Loucy (cell line): ENCODE results near the gene TRRAP.

ENCODE experiments used
- H2AFZ ChIP-seq: fragments of 200-600 bp; sonication (generic); 2 replicates; pipeline ENCODE4 v1.6.0; 2016; ENCODE audit warnings: antibody characterized with exemption, mild to moderate bottlenecking, low read length, moderate library complexity
- H3F3A ChIP-seq: fragments of 200-600 bp; 2 replicates; pipeline ENCODE4 v1.6.0; 2016; ENCODE audit warnings: antibody characterized with exemption, low read depth, mild to moderate bottlenecking
- H3K27me3 ChIP-seq: fragments of 200-600 bp; sonication (generic); 2 replicates; pipeline ENCODE4 v1.6.1; 2014; ENCODE audit warnings: low read length, mild to moderate bottlenecking; ENCODE audit not compliant: insufficient read depth, poor library complexity, severe bottlenecking
- H3K36me3 ChIP-seq: fragments of 200-600 bp; sonication (generic); 2 replicates; pipeline ENCODE4 v1.6.1; 2016; ENCODE audit warnings: low read length; ENCODE audit not compliant: insufficient read depth
- H3K4me1 ChIP-seq: fragments of 200-600 bp; sonication (generic); 2 replicates; pipeline ENCODE4 v1.5.1; 2014; ENCODE audit warnings: low read length, mild to moderate bottlenecking; ENCODE audit not compliant: insufficient read depth, poor library complexity, severe bottlenecking
- H3K4me2 ChIP-seq: fragments of 200-600 bp; sonication (generic); 2 replicates; pipeline ENCODE4 v1.6.0; 2014; ENCODE audit warnings: antibody characterized with exemption, low read length, low read depth, mild to moderate bottlenecking; ENCODE audit not compliant: poor library complexity, severe bottlenecking
- H3K4me3 ChIP-seq: fragments of 200-600 bp; sonication (generic); 2 replicates; pipeline ENCODE4 v1.5.1; 2014; ENCODE audit warnings: low read length, mild to moderate bottlenecking, mixed read lengths; ENCODE audit not compliant: poor library complexity, severe bottlenecking
- H3K79me2 ChIP-seq: fragments of 200-600 bp; sonication (generic); 2 replicates; pipeline ENCODE4 v1.6.1; 2014; ENCODE audit warnings: low read length; ENCODE audit not compliant: insufficient read depth
- H3K9ac ChIP-seq: fragments of 200-600 bp; sonication (generic); 2 replicates; pipeline ENCODE4 v1.6.0; 2014; ENCODE audit warnings: mild to moderate bottlenecking, low read depth, low read length, moderate library complexity; ENCODE audit not compliant: poor library complexity, severe bottlenecking
- H3K9me2 ChIP-seq: fragments of 200-600 bp; sonication (generic); replicated peaks from 2 replicates; pipeline ENCODE4 v1.6.1; 2016; ENCODE audit warnings: low read depth, low read length, mixed read lengths
- H3K9me3 ChIP-seq: fragments of 200-600 bp; sonication (generic); 2 replicates; pipeline ENCODE4 v1.6.1; 2014; ENCODE audit warnings: mild to moderate bottlenecking, antibody characterized with exemption, low read length, low read depth; ENCODE audit not compliant: insufficient read depth
- H4K20me1 ChIP-seq: fragments of 200-600 bp; sonication (generic); 2 replicates; pipeline ENCODE4 v1.6.0; 2014; ENCODE audit warnings: antibody characterized with exemption, low read length, mild to moderate bottlenecking; ENCODE audit not compliant: insufficient read depth, poor library complexity, severe bottlenecking
- EZH2phosphoT487 ChIP-seq: fragments of 200-600 bp; IDR thresholded peaks from 2 replicates; pipeline ENCODE4 v1.6.1; 2018; ENCODE audit warnings: antibody characterized with exemption, mild to moderate bottlenecking, moderate library complexity, borderline replicate concordance
- TF ChIP-seq, protein P1 (sequence below): fragments of 200-600 bp; sonication (generic); conservative IDR thresholded peaks from 2 replicates; pipeline ENCODE4 v1.5.1; 2014; ENCODE audit warnings: mild to moderate bottlenecking, antibody characterized with exemption, low read length

Gene TRRAP

DNA sequence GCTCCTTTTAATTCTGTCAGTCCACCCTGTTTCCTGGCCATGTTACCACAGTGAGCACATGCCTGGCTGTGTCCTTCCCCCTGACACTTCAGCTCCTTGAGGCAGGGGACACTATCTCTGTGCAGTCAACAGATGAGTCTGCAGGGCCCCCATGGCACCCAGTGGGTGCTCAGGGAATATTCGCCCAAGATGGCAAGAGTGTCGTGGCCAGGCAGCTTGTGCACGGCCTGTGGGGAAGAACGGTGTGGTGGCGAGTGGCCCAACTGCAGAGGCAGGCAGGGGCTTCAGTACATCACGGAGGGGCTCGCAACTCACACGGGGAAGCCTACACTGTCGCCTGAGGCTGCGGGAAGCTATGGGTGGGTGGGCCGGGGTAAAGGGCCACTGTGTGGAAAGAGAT, 91.1 kb downstream of the TRRAP start:
- Histone ChIP-seq H3K36me3 (peaks cover 95% of the 10 kb centered on the region), H2AFZ (no peak overlapping the region), H3K9me2 (no peaks in the 10 kb centered on the region), H3K27me3 (no peaks in the 10 kb centered on the region), H4K20me1 (no peaks in the 10 kb centered on the region), H3K9me3 (no peaks in the 10 kb centered on the region), H3K4me2 (no peak overlapping the region), H3K79me2 (no peaks in the 10 kb centered on the region), H3F3A (no peaks in the 10 kb centered on the region), H3K4me1 (no peaks in the 10 kb centered on the region), H3K4me3 (no peak overlapping the region), H3K9ac (no peak overlapping the region)
- TF ChIP-seq EZH2phosphoT487, result no peak
- TF ChIP-seq, protein P1, sequence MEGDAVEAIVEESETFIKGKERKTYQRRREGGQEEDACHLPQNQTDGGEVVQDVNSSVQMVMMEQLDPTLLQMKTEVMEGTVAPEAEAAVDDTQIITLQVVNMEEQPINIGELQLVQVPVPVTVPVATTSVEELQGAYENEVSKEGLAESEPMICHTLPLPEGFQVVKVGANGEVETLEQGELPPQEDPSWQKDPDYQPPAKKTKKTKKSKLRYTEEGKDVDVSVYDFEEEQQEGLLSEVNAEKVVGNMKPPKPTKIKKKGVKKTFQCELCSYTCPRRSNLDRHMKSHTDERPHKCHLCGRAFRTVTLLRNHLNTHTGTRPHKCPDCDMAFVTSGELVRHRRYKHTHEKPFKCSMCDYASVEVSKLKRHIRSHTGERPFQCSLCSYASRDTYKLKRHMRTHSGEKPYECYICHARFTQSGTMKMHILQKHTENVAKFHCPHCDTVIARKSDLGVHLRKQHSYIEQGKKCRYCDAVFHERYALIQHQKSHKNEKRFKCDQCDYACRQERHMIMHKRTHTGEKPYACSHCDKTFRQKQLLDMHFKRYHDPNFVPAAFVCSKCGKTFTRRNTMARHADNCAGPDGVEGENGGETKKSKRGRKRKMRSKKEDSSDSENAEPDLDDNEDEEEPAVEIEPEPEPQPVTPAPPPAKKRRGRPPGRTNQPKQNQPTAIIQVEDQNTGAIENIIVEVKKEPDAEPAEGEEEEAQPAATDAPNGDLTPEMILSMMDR, result no peak

DNA sequence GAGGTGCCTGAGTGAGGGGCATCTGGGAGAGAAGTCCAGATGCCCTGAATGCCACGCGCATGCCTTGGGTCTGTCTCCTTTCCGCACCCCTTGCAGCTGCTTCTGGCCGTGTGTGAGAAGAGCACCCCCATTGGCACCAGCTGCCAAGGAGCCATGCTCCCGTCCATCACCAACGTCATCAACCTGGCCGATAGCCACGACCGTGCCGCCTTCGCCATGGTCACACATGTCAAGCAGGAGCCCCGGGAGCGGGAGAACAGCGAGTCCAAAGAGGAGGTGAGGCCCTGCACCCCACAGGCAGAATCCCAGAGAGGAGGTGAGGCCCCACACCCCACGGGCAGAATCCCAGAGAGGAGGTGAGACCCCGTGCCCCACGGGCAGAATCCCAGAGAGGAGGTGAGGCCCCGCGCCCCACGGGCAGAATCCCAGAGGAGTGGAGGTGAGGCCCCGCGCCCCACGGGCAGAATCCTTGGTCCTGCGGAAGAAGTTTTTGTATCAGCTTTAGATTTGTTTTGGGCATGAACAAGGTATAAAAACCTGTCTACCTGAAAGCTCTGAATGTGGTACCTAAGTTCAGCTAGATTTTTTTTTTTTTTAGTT, 91.8 kb downstream of the TRRAP start:
- Histone ChIP-seq H3K27me3 (no peaks in the 10 kb centered on the region), H3K9ac (no peak overlapping the region), H3K9me2 (no peaks in the 10 kb centered on the region), H3K79me2 (no peaks in the 10 kb centered on the region), H3F3A (no peaks in the 10 kb centered on the region), H3K9me3 (no peaks in the 10 kb centered on the region), H3K4me3 (no peak overlapping the region), H3K36me3 (peaks cover 95% of the 10 kb centered on the region), H3K4me2 (no peak overlapping the region), H4K20me1 (no peaks in the 10 kb centered on the region), H3K4me1 (no peaks in the 10 kb centered on the region), H2AFZ (no peak overlapping the region)
- no peak for TF ChIP-seq EZH2phosphoT487
- TF ChIP-seq, protein P1, result no peak

DNA sequence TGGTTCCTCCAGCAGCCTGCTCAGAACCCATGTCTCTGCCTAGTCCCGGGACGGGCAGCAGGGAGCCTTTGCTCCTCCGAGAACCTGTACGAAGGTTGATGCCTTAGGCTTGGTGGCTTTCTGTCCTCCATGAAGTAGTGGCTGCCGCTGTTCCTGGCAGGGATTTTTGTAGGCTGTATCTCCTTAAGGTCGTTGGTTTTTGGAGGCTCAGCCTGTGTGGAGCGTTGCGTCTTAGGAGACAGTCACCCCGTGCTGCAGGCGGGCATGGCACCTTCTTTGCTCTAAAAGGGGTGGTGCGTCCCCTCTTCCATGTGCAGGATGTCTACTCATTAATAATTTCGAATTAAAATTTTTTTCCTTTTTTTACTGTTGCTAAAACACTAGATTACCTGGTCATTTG, 92.5 kb downstream of the TRRAP start:
- Histone ChIP-seq H3F3A (no peaks in the 10 kb centered on the region), H4K20me1 (no peaks in the 10 kb centered on the region)

More for the DNA sequence above, 92.5 kb downstream of the TRRAP start:
- no peak overlapping the region for H3K4me3 ChIP-seq
- H3K79me2 ChIP-seq, result no peaks in the 10 kb centered on the region
- H3K4me2 ChIP-seq, result no peak overlapping the region
- H3K27me3 ChIP-seq, result no peaks in the 10 kb centered on the region
- TF ChIP-seq, protein P1, result no peak
- TF ChIP-seq EZH2phosphoT487, result no peak
- H3K9me3 ChIP-seq, result no peaks in the 10 kb centered on the region
- no peak overlapping the region for H3K9ac ChIP-seq
- H3K36me3 ChIP-seq, result peaks cover 95% of the 10 kb centered on the region
- no peaks in the 10 kb centered on the region for H3K4me1 ChIP-seq
- no peaks in the 10 kb centered on the region for H3K9me2 ChIP-seq
- no peak overlapping the region for H2AFZ ChIP-seq
